GM13977 (cell line): ENCODE results near the gene PADI1.

Experiments used
- DNase-seq: peaks from one replicate; pipeline ENCODE4 v3.0.0; 2012; ENCODE audit warnings: low spot score
- in situ Hi-C: fragments of 300-500 bp; cut with MboI; formaldehyde crosslinking; loops from one replicate; pipeline ENCODE4 v1.12.0; 2022; ENCODE audit warnings: low sequenced_read_pairs, low pct_unique_long_range_greater_than_20kb, mixed read lengths, inconsistent platforms; ENCODE audit not compliant: unreplicated experiment
- TF ChIP-seq, protein P1 (sequence below): IDR thresholded peaks from 2 replicates; pipeline ENCODE4 v1.5.1; 2012; ENCODE audit warnings: mild to moderate bottlenecking, control low read depth; ENCODE audit not compliant: insufficient read depth; ENCODE audit errors: extremely low read depth, missing control alignments

The PADI1 gene

DNA sequence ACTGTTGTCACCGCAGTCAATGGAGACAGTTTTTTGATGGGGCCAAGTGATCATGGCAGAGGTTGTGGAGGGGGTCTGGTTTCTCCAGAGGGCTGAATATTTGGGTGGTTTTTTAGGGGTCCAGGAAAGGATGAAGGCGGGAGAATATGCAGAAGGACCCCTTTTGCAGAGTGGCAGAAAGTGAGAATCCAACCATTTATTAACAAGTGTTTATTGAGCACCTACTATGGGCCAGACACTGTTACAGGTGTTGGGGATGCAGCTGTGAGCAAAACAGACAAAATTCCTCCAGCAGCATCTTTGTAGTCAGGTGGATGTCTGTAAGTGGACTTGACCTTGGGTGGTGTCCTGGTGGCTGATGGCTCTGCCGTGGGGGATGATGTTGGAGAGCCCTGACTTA lies 15.4 kb downstream of the PADI1 start:
- TF ChIP-seq, protein P1, sequence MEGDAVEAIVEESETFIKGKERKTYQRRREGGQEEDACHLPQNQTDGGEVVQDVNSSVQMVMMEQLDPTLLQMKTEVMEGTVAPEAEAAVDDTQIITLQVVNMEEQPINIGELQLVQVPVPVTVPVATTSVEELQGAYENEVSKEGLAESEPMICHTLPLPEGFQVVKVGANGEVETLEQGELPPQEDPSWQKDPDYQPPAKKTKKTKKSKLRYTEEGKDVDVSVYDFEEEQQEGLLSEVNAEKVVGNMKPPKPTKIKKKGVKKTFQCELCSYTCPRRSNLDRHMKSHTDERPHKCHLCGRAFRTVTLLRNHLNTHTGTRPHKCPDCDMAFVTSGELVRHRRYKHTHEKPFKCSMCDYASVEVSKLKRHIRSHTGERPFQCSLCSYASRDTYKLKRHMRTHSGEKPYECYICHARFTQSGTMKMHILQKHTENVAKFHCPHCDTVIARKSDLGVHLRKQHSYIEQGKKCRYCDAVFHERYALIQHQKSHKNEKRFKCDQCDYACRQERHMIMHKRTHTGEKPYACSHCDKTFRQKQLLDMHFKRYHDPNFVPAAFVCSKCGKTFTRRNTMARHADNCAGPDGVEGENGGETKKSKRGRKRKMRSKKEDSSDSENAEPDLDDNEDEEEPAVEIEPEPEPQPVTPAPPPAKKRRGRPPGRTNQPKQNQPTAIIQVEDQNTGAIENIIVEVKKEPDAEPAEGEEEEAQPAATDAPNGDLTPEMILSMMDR, result no peak
- in situ Hi-C loops, result no loop called here
- DNase-seq, result no peak

DNA sequence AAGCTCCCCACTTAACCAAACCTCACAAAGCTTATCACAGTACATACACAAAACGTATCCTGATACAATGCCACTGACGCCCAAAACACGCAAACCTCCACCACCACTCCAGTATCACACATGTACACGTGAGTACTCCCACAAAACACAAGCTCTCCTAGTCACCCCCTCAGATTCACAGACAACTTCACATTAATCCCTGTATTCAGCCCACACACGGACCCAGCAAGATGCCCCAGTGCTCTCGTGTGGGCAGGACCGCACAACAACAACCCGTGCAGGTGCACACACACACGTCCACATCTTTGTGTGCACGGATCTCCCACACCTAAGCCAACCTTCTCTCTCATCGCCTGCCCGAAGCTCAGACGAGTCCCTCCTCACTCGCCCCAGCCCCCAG lies 17.6 kb downstream of the PADI1 start:
- TF ChIP-seq, protein P1, result no peak
- in situ Hi-C loops, result no loop called here
- DNase-seq, result no peak

DNA sequence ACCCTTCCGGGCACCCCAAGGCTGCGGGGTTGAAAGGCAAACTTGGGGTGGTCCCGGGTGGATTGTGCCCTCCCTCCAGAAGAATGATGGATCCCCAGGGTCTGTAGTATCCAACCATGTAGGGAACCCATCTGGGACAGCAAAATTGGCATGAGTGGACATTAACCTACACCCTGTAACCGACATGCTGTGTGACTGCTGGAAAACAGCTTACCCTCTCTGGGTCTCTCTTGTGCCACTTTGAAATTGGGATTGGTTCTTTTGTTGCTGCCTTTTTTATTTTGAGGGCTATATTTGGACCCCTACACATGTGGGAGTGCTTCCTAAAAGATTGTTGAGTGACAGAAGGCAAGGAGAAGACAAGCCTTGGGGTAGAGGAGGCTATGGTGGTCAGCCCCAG lies 19.5 kb downstream of the PADI1 start:
- in situ Hi-C loops, result no loop called here
- TF ChIP-seq, protein P1, result no peak

DNA sequence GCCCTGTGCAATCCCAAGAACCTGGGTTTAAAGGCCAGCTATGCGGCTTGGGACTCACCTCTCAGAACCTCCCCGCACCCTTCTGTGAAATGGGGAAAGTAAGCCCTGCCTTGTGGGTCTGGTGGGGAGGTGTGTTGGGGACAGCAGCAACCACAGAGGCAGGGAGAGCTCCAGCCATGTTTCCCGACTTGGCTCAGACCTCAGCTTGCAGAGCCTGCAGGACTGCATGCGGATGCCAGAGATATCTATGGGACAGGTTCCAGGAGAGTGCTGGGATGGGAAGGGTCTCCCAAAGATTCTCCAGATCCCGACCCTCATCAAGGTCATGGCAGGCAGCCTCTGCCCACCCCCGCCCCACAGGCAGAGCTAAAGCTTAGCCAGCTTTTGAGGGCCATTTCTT lies 20.2 kb downstream of the PADI1 start:
- TF ChIP-seq, protein P1, result no peak
- in situ Hi-C loops, result loop anchor here (25.0 kb wide), 1 partner anchor 613 kb away; the partner anchor contains the start of gene NBPF1
- DNase-seq, result no peak

More for the DNA sequence above, 19.5 kb downstream of the PADI1 start:
- DNase-seq, result no peak

DNA sequence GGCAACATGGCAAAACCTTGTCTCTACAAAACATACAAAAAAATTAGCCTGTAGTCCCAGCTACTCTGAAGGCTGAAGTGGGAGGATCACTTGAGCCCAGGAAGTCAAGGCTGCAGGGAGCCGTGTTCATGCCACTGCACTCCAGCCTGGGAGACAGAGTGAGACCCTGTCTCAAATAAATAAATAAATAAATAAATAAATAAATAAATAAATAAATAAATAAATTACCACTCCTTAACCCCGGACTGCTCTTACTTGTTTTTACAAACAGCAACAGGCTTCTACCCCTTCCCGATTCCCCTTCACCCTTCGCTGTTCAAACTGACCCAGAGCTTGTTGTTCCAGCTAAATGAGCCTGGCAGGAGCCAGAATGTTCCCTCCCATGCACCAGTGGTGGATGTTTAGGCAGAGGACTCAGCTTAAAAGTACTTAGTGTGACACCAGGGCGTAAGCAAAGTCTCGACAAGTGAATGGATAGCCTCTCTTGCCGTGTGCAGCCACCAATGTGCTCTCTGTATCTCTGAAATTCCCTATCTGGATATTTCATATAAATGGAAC lies 22.5 kb downstream of the PADI1 start:
- in situ Hi-C loops, result loop anchor here (25.0 kb wide), 1 partner anchor 615 kb away; the partner anchor contains the start of gene NBPF1
- TF ChIP-seq, protein P1, result no peak
- no peak for DNase-seq

DNA sequence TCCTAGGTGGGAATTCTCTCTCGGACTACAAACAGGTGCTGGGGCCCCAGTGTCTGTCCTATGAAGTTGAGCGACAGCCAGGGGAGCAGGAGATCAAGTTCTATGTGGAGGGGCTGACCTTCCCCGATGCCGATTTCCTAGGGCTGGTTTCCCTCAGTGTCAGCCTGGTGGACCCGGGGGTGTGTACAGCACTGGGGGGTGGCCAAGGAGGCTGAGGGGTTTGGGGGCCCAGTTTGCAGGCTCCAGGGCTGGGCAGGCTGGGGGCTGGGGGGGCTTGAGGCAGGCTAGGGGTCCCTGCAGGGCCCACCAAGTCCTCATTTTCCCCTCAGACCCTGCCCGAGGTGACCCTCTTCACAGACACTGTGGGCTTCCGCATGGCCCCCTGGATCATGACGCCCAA lies 23.7 kb downstream of the PADI1 start:
- DNase-seq, result no peak
- TF ChIP-seq, protein P1, result no peak
- in situ Hi-C loops, result loop anchor here (25.0 kb wide), 1 partner anchor 616 kb away; the partner anchor contains the start of gene NBPF1
